GM19238 (cell line): Measurements from ENCODE around the gene MLXIPL.
A peak's percentile ranks its signal among the peaks of the same experiment; 100 is the strongest.
"Not testable (repeated sequence)": the region's sequence is repeated elsewhere in the genome, so short reads cannot be mapped to it uniquely, and the experiment has no call there.

ENCODE experiments used
- DNase-seq: peaks from one replicate; pipeline ENCODE4 v3.0.0; 2011; ENCODE audit warnings: low spot score; ENCODE audit not compliant: insufficient read length

MLXIPL gene

DNA sequence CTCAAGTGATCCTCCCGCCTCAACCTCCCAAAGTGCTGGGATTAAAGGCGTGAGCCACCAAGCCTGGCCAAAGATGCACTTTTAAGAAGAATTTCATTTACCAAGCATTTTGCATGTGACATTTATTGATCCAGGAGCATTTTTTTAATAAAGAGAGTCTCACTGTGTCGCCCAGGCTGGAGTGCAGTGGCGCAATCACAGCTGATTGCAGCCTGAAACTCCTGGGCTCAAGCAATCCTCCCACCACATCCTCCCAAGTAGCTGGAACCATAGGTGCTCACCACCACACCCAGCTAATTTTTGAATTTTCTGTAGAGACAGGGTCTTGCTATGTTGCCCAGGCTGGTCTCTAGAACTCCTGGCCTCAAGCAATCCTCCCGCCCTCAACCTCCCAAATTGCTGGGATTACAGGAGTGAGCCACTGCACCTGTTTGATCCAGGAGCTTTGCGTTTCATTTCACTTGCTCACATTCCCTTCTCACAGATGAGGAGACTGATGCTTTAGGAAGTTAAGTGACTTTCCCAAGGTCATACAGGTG, 41.6 kb downstream of the MLXIPL start:
- DNase-seq = no peak

DNA sequence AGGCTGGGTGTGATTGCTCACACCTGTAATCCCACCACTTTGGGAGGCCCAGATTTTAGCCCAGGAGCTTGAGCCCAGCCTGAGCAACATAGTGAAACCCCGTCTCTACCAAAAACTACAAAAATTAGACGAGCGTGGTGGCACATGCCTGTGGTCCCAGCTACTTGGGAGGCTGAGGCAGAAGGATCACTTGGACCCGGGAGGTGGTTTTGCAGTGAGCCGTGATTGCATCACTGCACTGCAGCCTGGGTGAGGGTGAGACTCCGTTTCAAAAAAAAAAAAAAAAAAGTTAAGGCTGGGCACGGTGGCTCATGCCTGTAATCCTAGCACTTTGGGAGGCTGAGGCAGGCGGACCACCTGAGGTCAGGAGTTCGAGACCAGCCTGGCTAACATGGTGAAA, 43.3 kb downstream of the MLXIPL start:
- not testable (repeated sequence) for DNase-seq

DNA sequence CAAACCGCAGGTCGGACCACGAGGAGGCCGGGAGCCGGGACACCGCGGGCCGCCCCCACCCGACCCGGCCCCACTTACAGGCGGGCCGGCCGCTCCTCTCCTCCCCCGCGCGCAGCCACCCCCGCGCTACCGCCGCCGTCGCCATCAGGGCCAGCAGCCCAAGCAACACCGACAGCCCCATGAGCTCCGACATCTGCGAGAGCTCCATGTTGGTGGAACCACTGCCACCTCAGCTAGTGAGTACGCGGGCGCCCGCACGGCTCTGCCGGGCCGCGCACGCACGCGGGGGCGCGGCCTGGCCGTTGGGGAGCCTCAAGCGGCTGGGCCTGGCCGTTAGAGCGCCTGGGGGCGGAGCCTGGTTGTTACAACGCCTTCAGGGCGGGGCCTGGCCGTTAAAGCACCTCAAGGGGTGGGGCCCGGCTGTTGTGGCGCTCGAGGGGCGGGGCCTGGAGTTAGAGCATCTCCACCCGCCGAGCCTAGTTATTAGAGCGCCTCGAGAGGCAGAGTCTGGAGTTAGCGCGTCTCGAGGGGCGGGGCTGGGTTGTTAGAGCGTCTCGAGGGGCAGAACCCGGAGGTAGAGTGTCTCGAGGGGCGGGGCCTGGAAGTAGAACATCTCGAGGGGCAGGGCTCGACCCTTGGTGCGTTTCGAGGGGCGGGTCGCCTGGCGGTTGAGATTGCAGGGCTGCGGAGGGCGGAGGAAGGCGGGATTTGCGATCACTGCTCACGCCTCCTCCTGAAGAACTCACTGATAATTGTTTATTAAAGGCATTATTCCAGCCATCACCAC, 45.8 kb downstream of the MLXIPL start, which contains the start of gene TBL2:
TBL2 (minus strand) TSS at position 238 of the 787 bp plus-strand sequence; CDS start at position 208, 30 bp downstream.
- peak; percentile 95 for DNase-seq

DNA sequence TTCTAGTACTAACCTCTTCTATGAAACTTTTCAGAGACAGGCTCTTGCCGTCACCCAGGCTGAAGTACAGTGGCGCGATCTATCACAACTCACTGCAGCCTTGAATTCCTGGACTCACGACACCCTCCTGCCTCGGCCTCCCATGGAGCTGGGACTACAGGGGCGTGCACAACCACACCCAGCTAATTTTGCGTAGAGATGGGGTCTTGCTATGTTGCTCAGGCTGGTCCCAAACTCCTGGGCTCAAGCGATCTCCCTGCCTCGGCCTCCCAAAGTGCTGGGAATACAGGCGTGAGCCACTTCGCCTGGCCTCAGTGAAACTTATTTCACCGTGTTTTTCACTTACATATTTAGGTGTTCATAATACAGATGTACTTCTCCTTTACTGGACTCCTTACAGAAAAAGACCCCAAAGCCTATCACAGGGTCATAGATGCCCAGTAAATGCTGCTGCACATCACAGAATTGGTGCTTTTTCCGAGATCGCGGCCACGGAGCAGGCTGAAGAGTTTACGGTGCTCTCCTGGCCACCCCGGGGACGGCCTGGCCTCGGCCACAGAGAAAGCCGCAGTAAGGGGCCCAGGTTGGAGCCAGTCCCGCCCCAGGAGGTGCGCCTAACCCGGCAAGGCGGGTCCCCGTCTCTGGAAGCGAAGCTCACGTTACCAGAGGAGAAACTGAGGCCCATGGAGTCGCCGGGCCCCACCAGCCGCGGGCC, 46.5 kb downstream of the MLXIPL start:
- no peak for DNase-seq

DNA sequence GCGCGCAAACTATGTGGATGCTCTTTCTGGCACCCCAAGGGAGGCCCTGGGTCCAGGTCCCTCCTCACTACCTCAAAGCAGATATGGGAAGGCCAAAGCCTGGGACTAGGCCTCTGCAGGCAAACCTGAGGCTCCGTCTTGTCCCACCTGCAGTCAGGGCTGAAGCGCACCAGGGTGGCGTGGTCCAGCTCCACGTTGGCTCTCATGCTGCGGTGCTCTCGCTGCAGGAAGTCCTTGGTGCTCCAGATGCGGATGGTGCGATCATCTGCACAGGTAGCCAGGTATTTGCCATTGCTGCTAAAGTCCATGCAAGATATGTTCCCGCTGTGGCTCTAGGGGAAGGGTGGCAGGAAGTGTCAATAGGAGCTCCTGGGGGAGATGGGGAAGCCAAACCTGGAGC, 50.5 kb downstream of the MLXIPL start:
- DNase-seq = no peak

DNA sequence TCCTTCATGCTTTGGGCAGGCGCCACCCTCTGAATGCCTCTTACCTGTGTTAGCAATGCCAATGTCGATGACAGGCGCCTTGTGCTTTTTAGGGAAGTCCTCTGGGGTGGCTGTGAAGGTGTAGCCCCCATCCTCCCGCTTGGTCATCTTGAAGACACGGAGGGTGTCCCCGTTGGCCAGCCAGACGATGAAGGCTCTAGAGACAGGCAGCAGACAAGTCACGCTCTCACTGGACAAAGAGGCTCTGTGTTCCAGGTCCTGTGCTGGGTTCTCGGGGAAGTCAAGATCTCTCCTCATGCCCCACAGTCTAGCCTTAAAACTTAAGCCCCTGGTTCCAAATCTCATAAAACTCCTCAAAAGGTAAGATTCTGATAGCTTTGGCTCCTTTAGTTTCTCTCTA, 51.0 kb downstream of the MLXIPL start:
- no peak for DNase-seq

DNA sequence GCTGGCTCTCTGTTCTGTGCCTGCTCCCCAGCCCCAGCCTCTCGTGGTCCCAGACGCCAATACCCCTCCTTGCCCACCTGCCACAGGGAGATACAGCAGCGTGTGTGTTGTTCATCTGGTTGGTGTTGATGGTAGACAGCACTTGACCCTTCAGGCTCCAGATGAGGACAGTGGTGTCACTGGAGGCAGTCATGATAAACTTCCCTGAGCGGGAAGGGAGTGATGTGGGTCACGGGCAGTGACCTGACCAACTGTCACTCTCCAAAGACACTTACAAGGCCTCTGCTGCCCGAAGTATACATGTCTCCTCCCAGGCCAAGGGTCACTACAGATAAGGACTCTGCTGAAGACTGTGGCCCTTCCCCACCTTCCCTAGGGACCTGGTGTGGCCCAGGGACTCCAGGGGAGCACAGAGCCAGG, 51.5 kb downstream of the MLXIPL start:
- no peak for DNase-seq

DNA sequence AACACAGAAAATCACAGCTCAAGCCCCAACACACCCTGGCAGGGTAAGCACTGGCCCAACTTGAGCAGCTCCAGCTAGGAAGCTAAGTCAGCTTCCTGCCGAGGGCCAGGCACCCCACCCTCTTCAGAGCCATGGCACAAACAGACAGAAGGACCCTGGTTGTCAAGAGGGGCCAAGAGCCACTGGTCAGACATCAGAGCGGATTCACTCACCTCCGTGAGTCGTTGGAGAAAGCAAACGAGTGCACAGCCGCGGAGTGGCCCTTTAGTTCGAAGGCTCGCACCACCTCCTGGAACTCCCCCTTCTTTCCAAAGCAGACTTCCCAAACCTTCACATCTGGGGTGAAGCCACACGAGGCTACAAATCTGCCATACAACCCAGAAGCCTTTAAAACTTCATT, 53.3 kb downstream of the MLXIPL start:
- DNase-seq = no peak

DNA sequence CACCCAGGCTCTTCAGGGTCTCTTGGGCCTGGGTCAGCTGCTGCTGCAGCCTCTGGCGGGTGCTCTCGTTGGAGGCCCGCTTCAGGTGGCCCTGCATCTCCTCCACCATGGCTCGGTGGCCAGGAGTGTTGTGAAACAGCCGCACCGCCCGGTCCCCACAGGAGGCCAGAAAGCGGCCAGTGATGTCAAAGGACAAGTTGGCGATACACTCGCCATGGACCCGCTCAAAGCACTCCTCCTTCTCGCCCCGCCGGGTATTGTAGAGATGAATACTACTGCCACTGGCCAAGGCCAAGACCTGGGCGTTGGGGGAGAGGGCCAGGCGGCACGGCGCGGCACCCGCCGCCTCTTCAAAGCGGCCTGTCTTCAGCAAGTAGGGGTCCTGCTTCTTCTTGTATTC, 53.8 kb downstream of the MLXIPL start:
- no peak for DNase-seq

DNA sequence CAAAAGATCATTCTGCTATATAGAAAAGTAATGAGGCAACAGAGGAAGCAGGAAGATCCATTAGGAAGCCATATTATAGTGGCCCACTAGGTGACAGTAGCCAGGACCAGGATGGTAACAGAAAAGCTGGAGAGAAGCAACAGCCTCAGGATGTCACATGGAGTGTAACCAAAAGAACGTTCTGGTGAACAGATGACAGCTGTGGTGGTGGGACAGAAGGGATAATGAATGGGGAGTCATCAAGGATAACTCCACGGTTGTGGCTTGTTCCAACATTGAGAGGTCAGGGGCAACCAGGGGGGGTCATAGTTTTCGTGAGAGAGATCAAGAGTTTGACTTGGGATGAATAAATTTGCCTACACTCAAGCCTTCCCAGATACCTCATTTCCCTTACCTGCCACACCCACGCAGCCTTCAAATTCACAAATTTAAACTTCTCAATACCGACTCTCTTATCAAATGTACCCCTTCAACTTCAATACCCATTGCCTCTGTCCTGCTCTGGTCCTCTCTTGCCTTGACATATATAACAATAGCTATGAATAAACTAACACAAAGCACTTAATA, 55.2 kb downstream of the MLXIPL start:
- no peak for DNase-seq

DNA sequence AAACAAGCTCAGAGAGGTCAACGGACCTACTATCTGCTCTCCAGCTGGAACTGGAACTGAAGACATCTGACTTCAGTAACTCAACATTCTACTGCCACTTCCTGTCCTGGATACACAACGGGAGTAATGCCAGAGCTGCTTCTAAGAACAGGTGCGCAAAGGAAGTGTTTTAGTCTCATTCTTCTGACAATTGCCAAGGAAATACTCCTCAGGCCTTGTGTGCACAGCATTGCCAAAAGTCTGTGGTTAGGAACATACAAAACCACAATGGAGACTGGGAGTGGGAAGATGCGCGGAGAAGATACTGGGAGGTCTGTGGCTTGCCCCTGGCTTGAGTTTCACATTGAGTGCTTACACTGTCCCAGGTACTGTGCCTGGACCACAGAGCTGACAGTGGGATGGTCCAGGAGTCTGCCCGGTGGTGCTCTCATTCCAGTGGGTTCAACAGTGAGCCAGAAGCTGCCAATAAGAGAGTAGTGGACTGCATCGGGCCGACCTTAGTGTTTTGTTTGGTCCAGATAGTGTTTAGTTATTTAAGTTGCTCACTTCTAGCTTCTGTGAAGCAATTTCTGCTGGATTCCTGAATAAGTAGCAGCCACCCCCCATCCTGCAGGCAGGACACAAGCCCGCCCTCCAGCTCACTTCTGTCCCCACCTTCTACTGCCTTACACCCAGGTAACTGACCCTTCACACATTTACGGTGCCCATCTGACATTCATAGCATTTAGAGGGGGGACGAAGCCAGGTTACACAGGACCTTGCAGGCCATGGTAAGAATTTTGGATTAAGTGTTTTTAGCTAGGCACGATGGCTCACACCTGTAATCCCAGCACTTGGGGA, 56.3 kb downstream of the MLXIPL start:
- no peak for DNase-seq

DNA sequence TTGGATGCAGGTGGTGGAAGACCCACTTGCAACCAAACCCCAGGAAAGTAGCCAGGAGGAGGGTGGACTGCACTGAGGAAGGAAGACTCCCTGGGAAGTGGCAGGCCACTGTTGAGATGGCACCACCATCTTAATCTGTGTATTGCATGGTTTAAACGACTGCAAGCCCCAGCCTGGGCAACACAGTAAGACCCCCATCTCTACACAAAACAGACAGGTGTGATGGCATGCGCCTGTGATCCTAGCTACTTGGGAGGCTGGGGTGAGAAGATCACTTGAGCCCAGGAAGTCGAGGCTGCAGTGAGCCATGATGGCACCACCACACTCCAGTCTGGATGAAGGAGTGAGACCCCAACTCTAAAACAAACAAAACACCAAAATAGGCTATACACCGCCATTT, 57.2 kb downstream of the MLXIPL start:
- DNase-seq = no peak

DNA sequence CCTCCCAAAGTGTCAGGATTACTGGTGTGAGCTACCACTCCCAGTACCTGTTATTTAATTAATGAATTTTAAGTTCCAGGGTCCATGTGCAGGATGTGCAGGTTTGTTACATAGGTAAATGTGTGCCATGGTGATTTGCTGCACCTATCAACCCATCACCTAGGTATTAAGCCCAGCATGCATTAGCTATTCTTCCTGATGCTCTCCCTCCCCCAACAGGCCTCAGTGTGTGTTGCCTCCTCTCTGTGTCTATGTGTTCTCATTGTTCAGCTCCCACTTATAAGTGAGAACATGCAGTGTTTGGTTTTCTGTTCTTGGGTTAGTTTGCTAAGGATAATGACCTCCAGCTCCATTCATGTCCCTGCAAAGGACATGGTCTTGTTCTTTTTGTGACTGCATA, 57.9 kb downstream of the MLXIPL start:
- not testable (repeated sequence) for DNase-seq

DNA sequence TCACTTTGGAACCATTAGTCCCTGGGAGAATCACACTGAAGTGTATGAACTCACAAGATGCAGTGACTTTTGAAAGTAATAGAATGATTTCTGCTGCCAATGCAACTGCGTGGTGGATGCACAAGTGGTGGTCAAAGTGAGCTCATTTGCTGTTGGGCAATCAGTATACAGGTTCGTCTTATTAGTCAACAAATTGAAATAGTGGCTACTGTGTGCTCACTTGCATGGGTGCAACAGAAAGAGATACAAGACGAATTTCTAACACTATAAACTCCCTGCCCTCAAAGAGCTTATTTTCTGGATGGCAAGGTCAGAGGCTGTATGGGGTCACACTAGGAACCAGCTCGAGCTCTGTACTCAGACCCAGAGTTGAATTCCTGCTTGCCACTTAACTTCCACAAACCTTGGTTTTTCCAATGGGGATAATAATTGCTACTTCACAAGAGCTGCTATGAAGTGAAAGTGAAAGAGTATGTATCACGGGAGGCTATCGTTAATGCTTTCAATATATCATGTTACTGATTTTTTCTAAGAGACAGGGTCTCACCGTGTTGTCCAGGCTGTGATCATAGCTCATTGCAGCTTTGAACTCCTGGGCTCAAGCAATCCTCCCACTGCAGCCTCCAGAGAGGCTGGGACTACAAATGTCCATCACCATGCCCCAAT, 58.5 kb downstream of the MLXIPL start:
- no peak for DNase-seq

DNA sequence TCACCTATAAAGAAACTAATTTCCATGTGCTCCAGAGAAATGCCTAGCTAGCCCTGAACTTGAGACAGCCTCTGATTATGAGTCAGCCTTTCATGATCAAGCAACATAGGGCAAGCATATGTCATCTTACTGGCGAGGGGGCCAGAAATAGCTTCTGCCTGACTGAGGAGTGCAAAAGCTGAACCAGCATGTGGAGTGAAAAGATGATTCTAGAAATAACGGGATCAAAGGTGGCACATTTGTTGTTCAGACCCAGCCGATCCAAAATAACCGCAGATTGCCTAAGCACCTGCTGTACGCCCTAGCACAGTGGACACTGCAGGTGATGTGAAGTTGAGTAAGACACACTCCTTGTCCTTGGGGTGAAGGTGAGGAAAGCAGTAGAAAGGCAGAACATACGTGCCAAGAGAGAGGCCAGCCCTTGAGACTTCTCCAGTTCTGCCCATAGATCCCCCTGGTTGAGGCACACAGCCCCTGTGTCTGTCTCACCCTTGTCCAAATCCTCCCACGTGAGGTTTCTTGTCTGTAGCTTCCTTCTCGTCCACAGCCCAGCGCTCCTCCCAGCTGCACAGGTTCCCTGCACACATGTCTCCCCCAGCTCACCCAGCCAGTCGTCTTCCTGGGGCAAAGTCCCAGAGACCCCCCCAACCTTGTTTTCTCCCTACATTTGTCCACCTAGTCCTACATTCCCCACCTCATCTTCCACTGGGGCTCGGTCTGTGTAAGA, 64.0 kb downstream of the MLXIPL start:
- no peak for DNase-seq

DNA sequence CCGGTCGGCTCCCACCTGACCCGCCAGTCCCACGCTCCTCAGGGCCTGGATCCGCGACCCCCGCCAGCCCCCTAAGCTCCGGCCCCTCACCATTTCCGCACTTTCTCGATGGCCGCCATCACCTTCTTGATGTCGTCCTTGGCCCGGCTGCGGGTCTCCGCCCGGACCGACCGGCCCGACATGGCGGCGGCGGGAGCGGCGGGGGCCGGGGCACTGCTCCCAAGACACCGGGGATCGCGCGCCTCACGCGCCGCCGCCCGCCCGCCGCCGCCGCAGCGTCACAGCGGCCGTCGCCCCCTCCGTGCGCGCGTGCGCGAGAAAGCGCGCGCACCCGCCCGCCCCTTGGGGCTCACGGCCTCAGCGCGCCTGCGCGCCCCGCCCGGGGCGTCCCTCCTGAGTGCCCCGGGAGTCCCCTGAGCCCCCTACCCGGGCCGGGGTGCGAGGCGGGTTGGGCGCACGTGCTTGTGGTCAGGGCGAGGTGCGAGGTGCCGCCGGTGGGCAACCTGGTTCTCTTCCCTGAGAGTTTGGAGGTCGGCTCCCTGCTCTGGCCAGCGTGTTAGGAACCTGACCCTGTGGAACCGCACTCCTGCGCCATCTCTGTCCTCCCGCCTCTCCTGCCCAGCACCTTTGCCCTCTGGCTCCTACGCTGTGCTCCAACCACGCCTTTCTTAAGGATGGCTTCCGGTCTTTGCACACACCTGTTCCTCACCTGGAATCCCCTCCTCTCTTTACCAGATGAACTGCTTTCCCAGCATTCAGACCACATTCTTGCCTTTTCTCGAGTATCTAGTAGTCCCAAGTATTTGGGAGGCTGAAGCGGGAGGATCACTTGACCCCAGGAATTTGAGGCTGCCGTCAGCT, 66.7 kb downstream of the MLXIPL start, which contains the start of gene BCL7B:
BCL7B (minus strand) TSS at position 294 of the 861 bp plus-strand sequence; CDS start at position 182, 112 bp downstream.
- peak; percentile 95 for DNase-seq

DNA sequence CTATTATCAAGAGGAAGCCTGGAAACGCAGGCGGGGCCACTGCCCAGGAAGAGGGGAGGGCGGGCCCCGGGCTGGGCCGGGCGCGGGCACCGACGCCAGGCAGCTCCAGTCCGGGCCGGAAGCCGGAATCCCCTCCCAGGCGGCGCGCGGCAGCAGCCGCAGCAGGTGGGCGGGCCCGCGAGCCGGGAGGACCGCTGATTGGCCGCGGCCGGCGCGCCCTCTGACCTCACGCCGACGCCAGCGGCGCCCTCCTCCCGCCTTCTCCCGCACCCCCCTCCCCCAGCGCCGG, 67.3 kb downstream of the MLXIPL start:
- peak; percentile 99 for DNase-seq

DNA sequence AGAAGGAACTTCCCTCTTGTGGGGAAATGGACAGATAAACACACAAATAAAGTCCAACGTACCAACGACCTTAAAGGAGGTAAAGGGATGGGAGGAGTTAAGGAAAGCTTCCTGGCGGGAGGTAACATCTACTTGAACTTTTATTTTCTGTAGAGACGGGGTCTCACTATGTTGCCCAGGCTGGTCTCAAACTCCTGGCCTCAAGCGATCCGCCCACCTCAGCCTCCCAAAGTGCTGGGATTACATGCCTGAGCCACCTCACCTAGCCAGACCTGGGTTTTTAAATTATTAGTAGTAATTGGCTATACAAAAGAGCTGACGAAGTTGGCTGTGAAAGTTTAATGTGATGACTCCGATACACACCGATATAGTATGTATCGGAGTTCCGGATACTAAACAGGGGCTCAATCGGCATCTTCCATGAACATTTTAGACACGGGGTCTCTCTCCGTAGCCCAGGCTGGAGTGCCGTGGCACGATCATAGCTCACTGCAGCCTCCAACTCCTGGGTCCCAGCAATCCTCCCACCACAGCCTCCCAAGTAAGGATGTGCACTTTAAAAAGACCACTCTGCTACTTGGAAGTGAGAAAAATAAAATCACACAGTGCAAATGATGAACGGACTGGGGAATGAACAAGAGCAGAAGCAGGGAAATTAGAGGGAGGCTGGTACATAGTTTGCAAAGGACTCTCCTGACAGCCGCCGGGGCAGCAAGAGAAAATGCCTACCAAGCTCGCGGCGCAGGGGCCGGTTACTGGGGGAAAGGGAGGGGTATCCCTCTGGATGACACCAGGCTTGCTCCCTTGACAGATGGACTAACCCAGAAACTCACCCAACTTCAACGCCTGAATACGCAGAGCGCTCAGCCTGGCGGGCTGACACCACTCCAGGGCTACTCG, 67.9 kb downstream of the MLXIPL start:
- DNase-seq = no peak
